ENCODE data around the gene ZNF853.
"Not testable (repeated sequence)": the region's sequence is repeated elsewhere in the genome, so short reads cannot be mapped to it uniquely, and the experiment has no call there.

Gene ZNF853

GRCh38 chr7:6614953-6615722 lies at the start of gene ZNF853:
Gene ZNF853 (plus strand): TSS chr7:6615610. CDS start chr7:6616175, 565 bp downstream.
- no peak for DNase-seq

DNA sequence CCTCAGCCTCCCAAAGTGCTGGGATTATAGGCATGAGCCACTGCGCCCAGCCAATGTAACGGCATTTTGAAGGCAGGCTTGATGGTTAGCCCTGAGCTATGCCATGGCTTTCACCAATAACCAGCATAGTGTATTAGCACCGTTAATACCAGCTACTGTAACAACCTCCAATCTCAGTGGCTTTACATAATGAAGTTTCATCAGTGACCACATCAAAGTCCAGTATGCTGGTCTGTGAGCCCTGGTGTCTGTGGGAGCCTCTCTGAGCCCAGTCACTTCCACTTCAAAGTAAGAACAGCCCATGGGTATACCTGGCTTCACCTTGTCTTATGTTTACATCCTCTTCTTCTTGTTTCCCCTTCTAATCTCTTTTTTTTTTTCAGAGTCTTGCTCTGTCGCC lies 49.8 kb upstream of the ZNF853 start:
- DNase-seq, result no peak

DNA sequence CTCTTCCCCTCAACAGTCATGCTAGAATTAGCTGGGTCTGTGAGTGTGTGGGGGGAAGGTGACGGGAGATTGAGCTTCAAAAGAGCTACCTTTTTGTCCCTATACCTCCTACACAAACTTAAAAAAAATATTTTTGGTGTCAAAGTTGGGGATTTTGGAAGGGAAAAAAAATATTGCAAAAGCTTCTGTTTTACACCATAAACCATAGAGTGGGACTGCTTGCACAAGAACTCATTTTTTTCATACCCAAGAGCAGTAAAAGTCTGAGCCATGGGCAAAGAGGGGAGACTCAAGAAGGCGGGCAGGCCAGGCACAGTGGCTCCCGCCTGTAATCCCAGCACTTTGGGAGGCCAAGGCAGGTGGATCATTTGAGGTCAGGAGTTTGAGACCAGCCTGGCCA lies 47.5 kb upstream of the ZNF853 start:
- DNase-seq, result no peak

DNA sequence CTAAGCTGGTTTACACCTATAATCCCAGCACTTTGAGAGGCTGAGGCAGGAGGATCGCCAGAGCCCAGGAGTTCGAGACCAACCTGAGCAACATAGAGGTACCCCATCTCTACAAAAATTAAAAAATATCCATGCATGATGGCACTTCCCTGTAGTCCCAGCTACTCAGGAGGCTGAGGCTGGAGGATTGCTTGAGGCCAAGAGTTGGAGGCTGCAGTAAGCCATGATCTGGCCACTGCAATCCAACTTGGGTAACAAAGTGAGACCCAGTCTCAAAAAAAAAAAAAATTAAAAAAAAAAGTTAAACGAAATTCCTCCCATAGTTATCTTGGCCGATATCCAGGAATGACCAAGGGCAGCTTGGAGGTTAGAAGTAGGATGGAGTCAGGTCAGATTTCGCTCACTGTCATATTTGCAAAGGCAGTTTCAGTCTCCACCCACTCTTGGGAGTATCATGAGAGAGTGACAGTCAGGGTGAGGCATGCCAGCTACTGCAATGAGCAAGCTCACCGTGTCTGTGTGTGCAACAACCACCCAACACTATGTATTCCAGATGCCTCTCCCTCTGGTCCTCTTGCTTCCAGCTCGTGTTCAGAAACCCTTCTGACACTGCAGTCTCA lies 44.1 kb upstream of the ZNF853 start:
- no peak for DNase-seq

DNA sequence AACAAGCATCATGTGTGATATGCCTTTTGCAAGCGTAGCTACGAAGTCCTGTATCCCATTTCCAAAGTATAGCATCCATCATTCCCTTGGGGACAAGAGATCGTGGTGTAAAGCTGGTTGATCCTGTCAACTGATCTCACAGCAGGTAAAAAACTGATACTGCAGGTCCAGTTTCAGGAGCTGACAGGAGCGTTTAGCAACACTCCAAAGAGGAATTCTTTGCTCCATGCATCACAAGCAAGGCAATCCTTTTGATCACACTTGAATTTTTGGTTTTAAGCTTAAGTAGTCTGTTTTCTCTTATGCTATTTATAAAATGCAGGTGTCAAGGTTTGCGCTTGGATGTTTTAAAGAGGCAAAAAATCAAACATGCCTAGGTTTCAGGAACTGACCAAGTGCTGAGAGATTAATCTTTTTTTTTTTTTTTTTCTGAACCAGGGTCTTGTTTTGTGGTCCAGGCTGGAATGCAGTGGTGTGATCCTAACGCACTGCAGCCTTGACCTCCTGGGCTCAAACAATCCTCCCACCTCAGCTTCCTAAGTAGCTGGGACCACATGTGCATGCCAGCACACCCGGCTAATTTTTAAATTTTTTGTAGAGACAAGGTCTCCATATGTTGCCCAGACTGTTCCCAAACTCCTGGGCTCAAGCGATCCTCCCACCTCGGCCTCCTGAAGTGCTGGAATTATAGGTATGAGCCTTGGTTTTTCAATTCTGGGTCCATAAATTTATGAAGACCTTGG lies 40.0 kb upstream of the ZNF853 start:
- no peak for DNase-seq

- no peak for DNase-seq
Measured at GRCh38 chr7:6576024-6576866, 39.2 kb upstream of the ZNF853 start.

- not testable (repeated sequence) for DNase-seq
Measured at GRCh38 chr7:6576867-6577368, 38.5 kb upstream of the ZNF853 start.

GRCh38 chr7:6577369-6578113 lies 37.9 kb upstream of the ZNF853 start, which contains the start of gene ZDHHC4:
Gene ZDHHC4 (plus strand): TSS chr7:6577454. CDS start chr7:6580562, 3,108 bp downstream.
- peak; percentile 74 for DNase-seq

DNA sequence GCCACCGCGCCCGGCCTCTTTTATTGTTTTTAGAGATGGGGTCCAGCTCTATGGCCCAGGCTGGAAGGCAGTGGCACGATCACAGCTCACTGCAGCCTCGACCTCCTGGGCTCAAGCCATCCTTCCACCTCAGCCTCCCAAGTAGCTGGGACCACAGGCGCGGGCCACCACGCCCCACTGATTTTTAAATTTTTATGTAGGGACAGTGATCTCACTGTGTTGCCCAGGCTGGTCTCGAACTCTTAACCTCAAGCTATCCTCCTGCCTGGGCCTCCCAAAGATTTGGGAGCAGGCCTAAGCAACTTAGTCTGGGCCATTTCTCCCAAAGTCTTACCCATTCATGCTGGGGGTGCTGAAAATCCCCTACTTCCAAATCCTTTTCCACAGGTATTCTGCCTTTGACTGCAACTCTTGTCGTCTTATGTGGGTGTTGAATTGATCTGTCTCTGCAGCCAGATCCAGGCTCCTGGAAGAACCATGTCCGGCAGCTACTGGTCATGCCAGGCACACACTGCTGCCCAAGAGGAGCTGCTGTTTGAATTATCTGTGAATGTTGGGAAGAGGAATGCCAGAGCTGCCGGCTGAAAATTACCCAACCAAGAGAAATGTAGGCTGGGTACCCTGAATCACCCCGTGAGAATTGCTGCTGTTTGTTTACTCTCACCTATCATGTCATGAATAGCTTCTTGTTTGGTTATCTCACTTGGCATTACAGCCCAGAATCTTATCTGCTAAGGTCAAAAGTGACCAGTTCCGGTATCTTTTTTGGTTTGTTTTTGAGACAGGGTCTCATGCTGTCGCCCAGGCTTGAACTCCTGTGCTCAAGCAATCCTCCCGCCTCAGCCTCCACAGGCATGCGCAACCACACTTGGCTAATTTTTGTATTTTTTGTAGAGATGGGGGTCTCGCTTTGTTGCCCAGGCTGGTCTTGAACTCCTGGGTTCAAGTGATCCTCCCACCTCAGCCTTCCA lies 37.0 kb upstream of the ZNF853 start:
- no peak for DNase-seq

- DNase-seq, result no peak
Measured at GRCh38 chr7:6579446-6579845, 36.0 kb upstream of the ZNF853 start.

GRCh38 chr7:6585746-6586432 lies 29.5 kb upstream of the ZNF853 start:
- not testable (repeated sequence) for DNase-seq

DNA sequence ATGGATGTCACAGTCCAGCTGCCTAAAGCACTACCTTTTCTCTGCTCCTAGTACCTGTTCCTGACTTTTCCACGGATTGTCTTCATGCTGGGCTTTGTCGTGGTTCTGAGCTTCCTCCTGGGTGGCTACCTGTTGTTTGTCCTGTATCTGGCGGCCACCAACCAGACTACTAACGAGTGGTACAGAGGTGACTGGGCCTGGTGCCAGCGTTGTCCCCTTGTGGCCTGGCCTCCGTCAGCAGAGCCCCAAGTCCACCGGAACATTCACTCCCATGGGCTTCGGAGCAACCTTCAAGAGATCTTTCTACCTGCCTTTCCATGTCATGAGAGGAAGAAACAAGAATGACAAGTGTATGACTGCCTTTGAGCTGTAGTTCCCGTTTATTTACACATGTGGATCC lies 26.8 kb upstream of the ZNF853 start:
- no peak for DNase-seq

GRCh38 chr7:6589151-6589828 lies 26.1 kb upstream of the ZNF853 start:
- DNase-seq, result no peak

GRCh38 chr7:6589829-6590644 lies 25.4 kb upstream of the ZNF853 start, which contains the start of gene INTS15:
Gene INTS15 (plus strand): TSS chr7:6590021. CDS start chr7:6590284, 263 bp downstream.
- DNase-seq, result peak; percentile 79

DNA sequence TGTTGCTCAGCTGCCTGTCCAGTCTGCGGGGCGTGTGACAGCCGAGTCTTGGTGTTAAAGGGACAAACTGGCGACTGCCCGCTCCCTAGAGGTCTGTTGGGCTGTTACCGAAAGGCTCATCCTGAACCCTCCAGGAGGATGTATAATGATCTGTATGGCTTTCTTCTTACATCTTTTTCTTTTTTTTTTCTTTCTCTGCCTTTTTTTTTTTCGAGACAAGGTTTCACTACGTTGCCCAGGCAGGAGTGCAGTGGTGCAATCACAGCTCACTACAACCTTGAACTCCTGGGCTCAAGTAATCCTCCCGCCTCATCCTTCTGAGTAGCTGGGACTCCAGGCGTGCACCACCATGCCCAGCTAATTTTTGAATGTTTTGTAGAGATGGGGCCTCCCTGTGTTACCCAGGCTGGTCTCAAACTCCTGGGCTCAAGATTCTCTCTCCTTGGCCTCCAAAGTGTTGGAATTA lies 24.7 kb upstream of the ZNF853 start:
- DNase-seq, result no peak

DNA sequence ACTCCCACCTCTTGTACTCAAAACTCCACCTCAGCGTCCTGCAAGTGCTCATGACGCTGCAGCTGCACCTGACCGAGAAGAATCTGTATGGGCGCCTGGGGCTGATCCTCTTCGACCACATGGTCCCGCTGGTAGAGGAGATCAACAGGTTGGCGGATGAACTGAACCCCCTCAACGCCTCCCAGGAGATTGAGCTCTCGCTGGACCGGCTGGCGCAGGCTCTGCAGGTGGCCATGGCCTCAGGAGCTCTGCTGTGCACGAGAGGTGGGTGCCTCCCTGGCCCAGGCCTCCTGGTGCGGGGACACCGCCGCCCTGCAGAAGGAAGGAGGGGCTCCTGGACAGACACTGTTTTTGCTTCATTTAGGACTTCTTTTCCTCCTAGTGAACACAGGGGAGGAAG lies 15.3 kb upstream of the ZNF853 start:
- DNase-seq, result no peak

DNA sequence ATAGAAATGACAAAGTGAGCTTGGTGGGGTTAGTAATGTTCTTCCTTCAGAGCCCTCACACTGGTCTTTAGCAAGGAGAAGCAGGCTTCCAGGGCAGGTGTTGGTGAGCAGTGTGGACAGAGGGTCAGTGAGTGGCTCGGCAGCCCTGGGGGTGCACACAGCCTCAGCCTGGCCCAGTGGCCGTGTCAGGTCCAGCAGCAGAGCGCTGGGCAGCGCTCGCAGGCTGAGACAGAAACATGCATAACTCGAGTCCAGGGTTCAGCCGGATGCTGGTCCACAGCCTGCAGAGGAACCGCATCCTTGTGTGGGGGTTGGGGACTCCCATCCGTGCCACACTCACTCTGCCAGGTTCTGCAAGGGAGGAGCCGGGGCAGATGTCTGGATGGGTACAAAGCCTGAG lies 11.0 kb upstream of the ZNF853 start:
- no peak for DNase-seq

Measured in activated effector memory CD4-positive, alpha-beta T cell treated with Interleukin-2 at 50 U/mL for 16 hours (primary cell).